Osteoblast (primary cell): Measurements from ENCODE around the gene UPK1B. TPM values are rescaled to one million over a fixed set of nuclear protein-coding genes. Genes with fewer than 3 reads are reported as not detected.
"Not testable (repeated sequence)": the region's sequence is repeated elsewhere in the genome, so short reads cannot be mapped to it uniquely, and the experiment has no call there.

Source experiments
- DNase-seq: peaks from one replicate; pipeline ENCODE4 v3.0.0; 2011; ENCODE audit warnings: low spot score, mixed read lengths; ENCODE audit not compliant: insufficient read length; ENCODE audit errors: missing footprints
- H2AFZ ChIP-seq: 2 replicates; pipeline ENCODE4 v1.6.0; 2011; ENCODE audit warnings: mild to moderate bottlenecking, low read length
- H3K27ac ChIP-seq: 2 replicates; pipeline ENCODE4 v1.5.1; 2011; ENCODE audit warnings: mild to moderate bottlenecking, low read depth, low read length, moderate library complexity
- H3K27me3 ChIP-seq: 2 replicates; pipeline ENCODE4 v1.6.0; 2012; ENCODE audit warnings: mild to moderate bottlenecking, control low read depth, inconsistent platforms, low read length, moderate library complexity; ENCODE audit not compliant: insufficient read depth
- H3K36me3 ChIP-seq: 2 replicates; pipeline ENCODE4 v1.5.1; 2011; ENCODE audit warnings: mild to moderate bottlenecking, low read length, control low read depth, moderate library complexity; ENCODE audit not compliant: insufficient read depth
- H3K4me1 ChIP-seq: 2 replicates; pipeline ENCODE4 v1.5.1; 2011; ENCODE audit warnings: mild to moderate bottlenecking, low read length, control low read depth, moderate library complexity; ENCODE audit not compliant: insufficient read depth
- H3K4me2 ChIP-seq: 2 replicates; pipeline ENCODE4 v1.6.0; 2011; ENCODE audit warnings: mild to moderate bottlenecking, low read length; ENCODE audit not compliant: insufficient read depth
- H3K4me3 ChIP-seq: fragments of 200-600 bp; sonication (generic); 3 replicates; pipeline ENCODE4 v1.5.1; 2012; ENCODE audit warnings: mild to moderate bottlenecking, low read length, inconsistent platforms; ENCODE audit not compliant: insufficient read depth
- H3K79me2 ChIP-seq: 2 replicates; pipeline ENCODE4 v1.6.0; 2012; ENCODE audit warnings: mild to moderate bottlenecking, low read length, control low read depth, inconsistent platforms; ENCODE audit not compliant: insufficient read depth
- H3K9me3 ChIP-seq: 2 replicates; pipeline ENCODE4 v1.5.1; 2011; ENCODE audit warnings: low read depth, low read length, control low read depth
- H4K20me1 ChIP-seq: 2 replicates; pipeline ENCODE4 v1.6.0; 2012; ENCODE audit warnings: mild to moderate bottlenecking, low read length, control low read depth; ENCODE audit not compliant: insufficient read depth
- CTCF ChIP-seq: IDR thresholded peaks from 2 replicates; pipeline ENCODE4 v1.5.1; 2011; ENCODE audit warnings: mild to moderate bottlenecking, low read depth, low read length, moderate library complexity; ENCODE audit errors: extremely low read depth
- total RNA-seq: library from RNA; depleted of rRNA; stranded (reverse); fragments of >200 nt; gene quantifications from 2 replicates; pipeline ENCODE4 v1.2.3, GENCODE V29; 2012

The UPK1B gene
- total RNA-seq, result 0.29 and 0.36 TPM in 2 replicates

- Histone ChIP-seq H3K4me2 (no peak within 1 kb of the TSS), H2AFZ (no peak within 1 kb of the TSS), H4K20me1 (no peaks in the 10 kb centered on the region), H3K4me1 (peaks cover 19% of the 10 kb centered on the region), H3K36me3 (no peaks in the 10 kb centered on the region), H3K4me3 (no peak within 1 kb of the TSS), H3K79me2 (no peaks in the 10 kb centered on the region), H3K9me3 (no peaks in the 10 kb centered on the region), H3K27me3 (peaks cover 8% of the 10 kb centered on the region), H3K27ac (no peak within 1 kb of the TSS)
- DNase-seq, result no peak
- TF ChIP-seq CTCF, result no peak
These were observed at the start of gene UPK1B for GRCh38 chr3:119173325-119173724. Gene UPK1B (plus strand): TSS chr3:119173598. CDS start chr3:119186742, 13,144 bp downstream.

GRCh38 chr3:119125342-119125741 is 48.1 kb upstream of the UPK1B start:
- Histone ChIP-seq H3K79me2 (no peaks in the 10 kb centered on the region), H3K9me3 (no peaks in the 10 kb centered on the region), H3K4me1 (no peaks in the 10 kb centered on the region), H3K4me2 (no peak overlapping the region), H3K27me3 (peaks cover 4% of the 10 kb centered on the region), H2AFZ (no peak overlapping the region), H3K36me3 (no peaks in the 10 kb centered on the region), H4K20me1 (no peaks in the 10 kb centered on the region), H3K4me3 (no peak overlapping the region), H3K27ac (no peak overlapping the region)
- no peak for TF ChIP-seq CTCF
- DNase-seq, result no peak

GRCh38 chr3:119125742-119126504 is 47.5 kb upstream of the UPK1B start:
- TF ChIP-seq CTCF, result no peak

GRCh38 chr3:119130291-119130690 is 43.1 kb upstream of the UPK1B start:
- DNase-seq, result not testable (repeated sequence)

More at GRCh38 chr3:119125742-119126504, 47.5 kb upstream of the UPK1B start:
- no peak for DNase-seq
- Histone ChIP-seq H4K20me1 (no peaks in the 10 kb centered on the region), H3K9me3 (no peaks in the 10 kb centered on the region), H2AFZ (no peak overlapping the region), H3K4me2 (no peak overlapping the region), H3K27me3 (peaks cover 4% of the 10 kb centered on the region), H3K27ac (no peak overlapping the region), H3K79me2 (no peaks in the 10 kb centered on the region), H3K4me1 (no peaks in the 10 kb centered on the region), H3K36me3 (no peaks in the 10 kb centered on the region), H3K4me3 (no peak overlapping the region)

GRCh38 chr3:119132291-119132690 is 41.1 kb upstream of the UPK1B start:
- H3K27me3 ChIP-seq, H3K79me2 ChIP-seq, DNase-seq, H3K4me2 ChIP-seq, H3K4me1 ChIP-seq, H3K36me3 ChIP-seq, H2AFZ ChIP-seq, H3K9me3 ChIP-seq, H3K27ac ChIP-seq, H4K20me1 ChIP-seq, H3K4me3 ChIP-seq: not testable (repeated sequence)

More at GRCh38 chr3:119130291-119130690, 43.1 kb upstream of the UPK1B start:
- not testable (repeated sequence) for H4K20me1 ChIP-seq, H2AFZ ChIP-seq, H3K79me2 ChIP-seq, H3K4me1 ChIP-seq, H3K27me3 ChIP-seq, H3K4me2 ChIP-seq, H3K27ac ChIP-seq, H3K9me3 ChIP-seq, H3K36me3 ChIP-seq, H3K4me3 ChIP-seq

- not testable (repeated sequence) for H3K4me1 ChIP-seq, H3K27me3 ChIP-seq, H2AFZ ChIP-seq, H4K20me1 ChIP-seq, H3K4me2 ChIP-seq, H3K9me3 ChIP-seq, H3K36me3 ChIP-seq, H3K27ac ChIP-seq, H3K79me2 ChIP-seq, DNase-seq, H3K4me3 ChIP-seq
These were observed 34.0 kb upstream of the UPK1B start for GRCh38 chr3:119139360-119139759.
